ENCODE results near the gene RAB5B.
"Not testable (repeated sequence)": the region's sequence is repeated elsewhere in the genome, so short reads cannot be mapped to it uniquely, and the experiment has no call there.

Gene RAB5B

GRCh38 chr12:56020423-56021184, 46.7 kb downstream of the RAB5B start, which contains the start of gene IKZF4:
Gene IKZF4, plus strand, starts transcription at chr12:56021043. Its CDS starts 451 bp downstream, at chr12:56021494.
- DNase-seq: peak; percentile 95

- DNase-seq: peak; percentile 56
Measured at GRCh38 chr12:56021889-56022497, 48.1 kb downstream of the RAB5B start.

GRCh38 chr12:56028511-56029165, 54.8 kb downstream of the RAB5B start:
- DNase-seq: no peak

- no peak for DNase-seq
Measured at GRCh38 chr12:56029166-56029519, 55.3 kb downstream of the RAB5B start.

GRCh38 chr12:56029666-56030293, 55.9 kb downstream of the RAB5B start:
- peak; percentile 78 for DNase-seq

- DNase-seq: no peak
Measured at GRCh38 chr12:56031987-56032386, 58.1 kb downstream of the RAB5B start.

GRCh38 chr12:56034586-56035332, 60.9 kb downstream of the RAB5B start:
- no peak for DNase-seq

GRCh38 chr12:56037161-56037560, 63.3 kb downstream of the RAB5B start:
- DNase-seq: no peak

GRCh38 chr12:56038022-56038655, 64.3 kb downstream of the RAB5B start:
- DNase-seq: no peak

- DNase-seq: no peak
Measured at GRCh38 chr12:56040151-56040550, 66.3 kb downstream of the RAB5B start.

- no peak for DNase-seq
Measured at GRCh38 chr12:56040963-56041551, 67.2 kb downstream of the RAB5B start.

GRCh38 chr12:56041552-56042429, 67.9 kb downstream of the RAB5B start, which contains the start of gene RPS26:
Gene RPS26, plus strand, starts transcription at chr12:56041918. Its CDS starts 249 bp downstream, at chr12:56042167.
- DNase-seq: peak; percentile 99

GRCh38 chr12:56042430-56042813, 68.5 kb downstream of the RAB5B start:
- DNase-seq: not testable (repeated sequence)

- no peak for DNase-seq
Measured at GRCh38 chr12:56042843-56043242, 69.0 kb downstream of the RAB5B start.

All from eye (tissue), 1 donor.